ENCODE data around the gene NAT14.
A peak's percentile ranks its signal among the peaks of the same experiment; 100 is the strongest.
"Not testable (repeated sequence)": the region's sequence is repeated elsewhere in the genome, so short reads cannot be mapped to it uniquely, and the experiment has no call there.

Gene NAT14, protein sequence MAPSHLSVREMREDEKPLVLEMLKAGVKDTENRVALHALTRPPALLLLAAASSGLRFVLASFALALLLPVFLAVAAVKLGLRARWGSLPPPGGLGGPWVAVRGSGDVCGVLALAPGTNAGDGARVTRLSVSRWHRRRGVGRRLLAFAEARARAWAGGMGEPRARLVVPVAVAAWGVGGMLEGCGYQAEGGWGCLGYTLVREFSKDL

DNA sequence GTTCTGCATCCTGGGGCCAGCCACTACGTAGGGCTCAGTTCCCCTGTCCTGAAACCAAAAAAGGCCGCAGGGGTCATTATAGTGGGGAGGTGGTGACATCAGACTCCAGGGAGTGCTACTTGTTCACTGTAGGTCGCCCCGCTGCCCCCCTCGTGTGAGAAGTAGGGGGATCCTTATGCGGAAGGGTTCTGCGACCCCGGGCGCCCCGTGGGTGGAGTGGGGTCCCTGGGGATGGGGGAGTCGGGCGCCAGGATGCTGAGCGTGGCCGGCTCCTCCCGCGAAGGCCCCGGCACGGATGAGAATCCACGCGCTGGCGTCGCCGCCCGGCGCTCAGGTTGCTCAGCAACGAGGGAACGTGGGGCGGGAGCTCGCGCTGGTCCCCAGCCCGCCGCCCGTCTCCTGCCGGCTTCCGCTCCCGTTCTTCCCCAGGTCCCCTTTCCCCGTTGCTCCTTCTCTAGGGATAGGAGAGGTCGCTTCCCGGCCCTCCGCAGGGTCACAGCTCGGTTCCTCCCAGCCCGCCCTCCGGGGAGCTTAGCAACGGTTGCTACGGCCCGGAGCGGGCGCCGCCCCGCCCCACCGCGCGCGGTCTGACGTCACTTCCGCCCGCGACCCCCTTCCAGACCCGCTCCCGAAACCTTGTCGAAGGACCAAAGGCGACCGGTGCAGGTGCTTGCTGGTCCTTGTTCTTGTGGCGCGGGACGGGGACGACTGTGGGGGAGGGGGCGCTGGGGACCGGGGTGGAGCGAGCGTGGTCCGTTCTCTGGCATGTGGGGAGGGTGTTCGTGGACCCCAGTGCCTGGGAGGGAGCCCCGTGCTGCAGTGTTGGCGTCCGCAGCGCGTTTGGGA is at the start of gene NAT14:
Gene NAT14 (plus strand): TSS at position 596 of the 846 bp plus-strand sequence. CDS start 521 bp downstream, outside the sequence.
- peak; percentile 37 for DNase-seq

DNA sequence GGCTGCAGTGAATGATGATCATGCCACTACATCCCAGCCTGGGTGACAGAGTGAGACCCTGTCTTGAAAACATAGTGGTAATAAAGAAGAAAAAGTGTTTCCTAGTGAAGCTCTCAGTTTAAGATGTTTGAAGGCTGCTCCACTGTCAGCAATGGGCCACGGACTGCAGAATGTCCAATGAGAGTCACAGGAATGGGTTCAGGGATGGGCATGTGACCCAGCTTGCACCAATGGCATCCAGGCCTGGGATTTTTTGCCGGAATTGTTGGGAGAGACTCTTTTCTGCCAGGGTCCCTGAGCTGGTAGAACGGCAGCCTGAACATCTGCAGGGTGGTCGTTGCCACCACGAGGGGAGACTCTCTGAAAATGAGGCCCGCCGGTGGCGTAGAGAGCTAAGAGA is 48.1 kb upstream of the NAT14 start:
- no peak for DNase-seq

DNA sequence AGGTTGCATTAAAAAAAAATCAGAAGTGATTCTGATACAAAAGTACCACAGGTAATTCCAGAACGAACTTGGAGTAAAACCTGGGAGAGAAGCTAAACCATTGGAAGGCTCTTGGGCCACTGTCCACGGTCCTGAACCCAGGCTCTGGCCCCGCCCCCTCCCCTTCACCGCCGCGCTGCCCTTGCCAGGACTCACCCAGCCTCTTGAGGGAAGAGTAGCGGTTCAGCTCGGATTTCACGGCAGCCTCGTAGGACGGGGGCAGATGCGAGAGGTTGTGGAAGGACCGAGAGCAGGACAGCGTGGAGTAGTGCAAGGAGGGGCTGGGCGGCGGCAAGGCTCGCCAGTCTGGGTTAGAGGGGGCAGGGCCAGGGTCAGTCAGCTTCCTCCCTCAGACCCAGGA is 47.6 kb upstream of the NAT14 start:
- peak; percentile 47 for DNase-seq

DNA sequence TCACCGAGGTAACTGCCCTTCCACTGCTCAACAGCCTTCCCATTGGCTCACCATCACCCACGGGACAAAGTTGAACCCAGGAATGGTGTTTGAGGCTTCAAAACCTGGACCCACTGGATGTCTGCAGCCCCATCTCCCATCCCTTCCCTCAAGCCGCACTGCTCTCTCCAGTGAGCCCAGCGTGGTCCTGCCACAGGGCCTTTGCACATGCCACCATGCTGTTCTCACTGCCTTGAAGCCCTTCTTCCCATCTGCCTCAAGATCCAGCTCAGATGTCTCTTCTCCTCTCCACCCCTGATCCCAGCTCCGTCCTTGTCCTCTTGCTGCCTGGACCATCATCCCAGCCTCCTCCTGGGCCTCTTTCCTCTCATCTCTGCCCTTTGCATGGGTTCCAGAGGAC is 45.9 kb upstream of the NAT14 start:
- no peak for DNase-seq

DNA sequence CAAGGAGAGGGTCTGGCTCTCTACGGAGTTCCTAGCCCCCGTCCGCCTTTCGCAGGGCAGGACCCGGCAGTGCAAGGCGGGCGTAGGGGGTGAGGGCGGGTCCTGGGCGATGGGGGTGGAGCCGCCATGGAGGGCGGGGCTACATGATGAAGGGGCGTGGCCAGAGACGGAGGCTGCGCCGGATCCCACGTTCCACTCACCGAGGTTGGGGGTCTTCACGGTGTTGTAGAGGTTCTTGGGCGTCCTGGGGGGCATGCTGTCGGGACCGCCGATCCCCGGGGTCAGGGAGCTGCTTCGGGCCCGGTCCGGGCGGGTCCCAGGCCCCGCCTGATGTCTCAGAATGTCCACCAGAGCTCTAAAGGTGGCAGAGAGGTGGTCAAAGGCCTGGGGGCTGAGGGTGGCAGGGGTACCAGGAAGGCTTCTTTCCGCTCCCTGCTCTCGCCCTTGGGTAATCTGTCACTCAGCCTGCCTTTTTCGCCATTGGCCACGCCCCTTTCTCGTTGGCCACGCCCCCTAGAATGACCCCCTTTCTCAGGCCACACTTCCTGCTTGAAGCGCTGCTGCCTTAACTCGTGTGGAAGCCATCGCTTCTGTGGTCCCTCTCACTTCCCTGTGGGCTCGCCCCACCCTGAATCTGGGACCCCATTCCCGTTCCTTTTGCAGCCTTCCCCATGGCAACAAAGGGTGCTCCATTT is 44.4 kb upstream of the NAT14 start:
- no peak for DNase-seq

DNA sequence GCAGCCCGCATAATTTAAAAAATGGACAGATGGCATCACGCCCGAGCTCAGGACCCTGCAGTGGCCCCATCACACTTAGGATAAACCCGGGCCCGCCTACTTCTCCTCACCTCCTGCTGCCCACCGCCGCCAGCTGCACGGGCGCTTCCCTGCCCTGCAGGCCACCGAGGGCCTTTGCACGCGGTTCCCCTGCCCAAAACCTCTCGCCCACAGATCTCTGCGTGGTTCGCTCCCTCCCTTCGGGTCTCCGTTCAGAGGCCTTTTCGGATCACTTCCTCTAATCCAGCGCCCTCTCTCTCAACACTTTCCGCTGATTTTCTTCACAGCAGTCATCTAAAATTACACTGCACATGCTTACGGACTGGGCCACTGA is 43.7 kb upstream of the NAT14 start:
- DNase-seq: no peak

DNA sequence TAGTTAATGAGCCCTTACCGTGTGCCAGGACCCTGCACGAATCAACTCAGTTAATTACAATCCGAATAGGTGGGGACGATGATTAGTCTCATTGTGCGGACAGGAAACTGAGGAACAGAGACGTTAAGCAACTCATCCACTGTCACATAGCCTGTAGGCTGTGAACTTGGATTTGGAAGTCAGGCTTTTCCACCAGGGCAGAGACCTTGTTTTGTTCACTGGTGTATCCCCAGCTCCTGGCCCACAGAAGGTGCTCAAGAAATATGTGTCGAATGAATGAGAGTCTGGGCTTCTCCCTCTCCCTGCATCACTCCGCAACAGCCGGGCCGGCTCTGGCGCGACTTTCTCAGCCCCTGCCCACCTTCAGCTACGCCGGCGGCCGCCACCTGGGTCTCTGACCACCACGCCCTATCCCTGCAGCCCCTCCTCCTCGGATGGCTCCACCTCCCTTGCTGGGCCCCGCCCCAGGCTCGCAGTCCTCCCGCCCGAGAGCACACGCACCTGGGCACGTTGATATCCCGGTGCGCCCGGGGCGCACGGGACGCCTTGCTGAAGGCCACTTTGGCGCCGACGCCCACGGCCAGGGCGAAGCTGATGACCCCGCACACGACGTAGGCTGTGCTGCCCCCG is 43.2 kb upstream of the NAT14 start:
- DNase-seq: no peak

DNA sequence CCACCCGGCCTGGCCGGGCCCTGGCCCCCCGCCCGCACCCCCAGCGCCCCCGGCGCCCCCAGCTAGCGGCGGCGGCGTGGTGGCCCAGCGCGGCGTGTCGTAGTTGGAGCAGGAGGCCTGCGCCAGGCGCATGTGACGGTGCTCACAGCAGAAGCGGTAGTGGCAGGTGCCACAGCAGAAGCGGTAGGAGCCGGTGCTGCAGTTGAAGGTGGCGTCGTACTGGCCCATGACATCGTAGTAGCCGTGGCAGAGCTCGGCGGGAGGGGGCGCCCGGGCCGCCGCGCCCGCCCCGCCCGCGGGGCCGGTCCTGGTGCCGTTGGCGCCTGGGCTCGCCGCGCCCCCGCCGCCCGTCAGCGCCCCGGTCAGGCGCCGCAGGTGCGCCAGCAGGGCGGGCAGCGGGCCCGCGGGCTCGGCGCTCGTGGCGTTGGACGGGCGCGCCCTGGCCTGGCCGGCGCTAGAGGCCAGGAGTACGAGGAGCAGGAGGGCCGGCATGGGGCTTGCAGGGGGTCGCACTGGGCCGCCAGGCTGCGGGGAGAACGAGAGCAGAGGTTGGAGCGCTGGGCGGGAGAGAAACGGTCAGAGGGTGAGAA is 42.5 kb upstream of the NAT14 start:
- DNase-seq: no peak

DNA sequence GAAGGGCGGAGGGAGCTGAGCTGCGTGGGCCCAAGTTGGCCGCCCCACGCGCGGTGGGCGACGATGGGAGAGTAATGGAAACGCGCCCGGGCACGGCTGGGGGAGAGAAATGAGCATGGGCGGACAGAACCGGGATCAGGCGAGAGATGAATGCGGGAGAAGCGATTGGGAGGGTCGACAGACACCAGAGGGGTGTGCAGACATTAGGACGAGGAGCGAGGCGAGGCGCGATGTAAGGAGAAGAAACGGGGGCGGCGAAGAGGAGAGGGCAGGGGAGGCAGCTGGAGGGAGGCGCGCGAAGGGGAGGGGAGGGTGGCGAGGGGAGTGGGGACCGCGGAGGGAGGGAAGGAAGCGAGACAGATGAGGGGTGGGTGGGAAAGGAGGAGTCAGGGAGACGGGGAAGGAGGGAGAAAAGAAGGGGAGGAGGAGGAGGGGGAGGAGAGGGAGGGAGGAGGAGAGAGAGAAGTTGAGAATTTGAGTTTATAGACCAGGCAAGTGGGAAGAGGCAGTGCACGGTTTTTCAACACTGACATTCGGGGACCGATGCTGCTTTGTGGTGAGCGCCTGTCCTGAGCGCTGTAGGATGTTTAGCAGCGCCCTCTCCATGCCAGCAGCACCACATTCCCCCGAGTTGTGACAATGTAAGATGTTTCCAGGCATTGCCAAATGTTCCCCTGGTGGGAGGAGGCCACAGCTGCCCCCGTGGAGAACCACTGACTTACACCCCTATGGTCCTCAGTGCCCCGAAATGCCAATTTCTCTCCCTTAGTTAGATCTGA is 41.8 kb upstream of the NAT14 start, which contains the start of gene SHISA7:
Gene SHISA7 (minus strand): TSS at position 256 of the 779 bp plus-strand sequence. CDS start 437 bp downstream, outside the sequence.
- no peak for DNase-seq

DNA sequence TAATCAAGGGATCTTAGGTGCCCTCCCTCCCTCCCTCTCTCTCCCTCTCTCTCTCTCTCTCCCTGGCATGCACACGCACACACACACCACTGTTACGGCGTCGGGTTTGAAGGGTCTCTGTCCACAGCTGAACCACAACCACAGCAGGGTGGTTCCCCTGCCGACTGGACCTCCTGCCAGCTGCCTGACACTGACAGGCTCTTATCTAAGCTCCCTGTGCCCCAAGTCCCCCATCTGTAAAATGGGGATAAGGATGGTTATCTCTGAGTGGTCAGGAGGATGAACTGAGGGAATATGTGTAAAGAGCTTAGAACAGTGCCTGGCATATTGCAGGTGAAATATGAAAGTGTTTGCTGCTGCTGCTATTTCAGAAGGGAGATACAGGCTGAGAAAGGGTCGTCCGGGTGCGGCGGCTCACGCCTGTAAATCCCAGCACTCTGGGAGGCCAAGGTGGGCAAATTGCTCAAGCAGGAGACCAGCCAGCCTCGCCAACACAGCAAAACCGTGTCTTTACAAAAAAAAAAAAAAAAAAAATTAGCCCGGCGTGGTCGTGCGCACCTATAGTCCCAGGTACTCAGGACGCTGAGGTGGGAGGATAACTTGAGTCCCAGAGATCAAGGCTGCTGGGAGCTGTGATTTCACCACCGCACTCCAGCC is 41.0 kb upstream of the NAT14 start:
- no peak for DNase-seq

DNA sequence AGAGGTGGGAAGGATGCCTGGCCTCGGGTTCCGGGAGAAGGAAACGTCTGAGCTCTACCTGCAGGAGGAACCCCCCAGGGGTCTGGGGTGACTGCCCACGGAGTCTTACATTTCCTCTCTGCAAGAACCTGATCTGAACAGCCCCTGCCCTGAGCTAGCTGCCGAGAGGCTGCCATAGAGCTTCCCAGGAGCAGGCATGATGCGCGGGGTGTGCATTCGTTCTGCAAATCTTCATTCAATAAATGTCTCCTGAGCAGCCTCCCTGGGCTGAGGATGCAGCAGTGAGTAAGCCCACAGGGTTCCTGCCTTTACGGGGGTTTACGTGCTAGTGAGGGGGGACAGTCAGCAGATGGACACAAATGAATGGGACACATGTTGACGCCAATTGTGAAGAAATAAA is 40.3 kb upstream of the NAT14 start:
- DNase-seq: no peak

DNA sequence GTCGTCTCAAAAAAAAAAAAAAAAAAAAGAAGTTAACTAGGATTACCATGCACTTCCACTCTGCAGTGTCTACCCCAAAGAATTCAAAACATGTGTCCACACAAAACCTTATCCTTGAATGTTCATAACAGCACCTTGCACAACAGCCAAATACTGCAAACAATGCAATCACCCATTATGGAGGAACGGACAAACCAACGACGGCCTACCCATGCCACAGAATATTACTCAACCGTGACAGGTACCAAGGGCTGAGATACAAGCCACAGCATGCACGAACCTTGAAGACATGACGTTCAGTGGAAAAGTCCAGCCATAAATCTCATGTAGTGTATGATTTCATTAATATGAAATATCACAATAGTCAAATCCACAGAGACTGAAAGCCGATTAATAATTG is 38.9 kb upstream of the NAT14 start:
- no peak for DNase-seq

DNA sequence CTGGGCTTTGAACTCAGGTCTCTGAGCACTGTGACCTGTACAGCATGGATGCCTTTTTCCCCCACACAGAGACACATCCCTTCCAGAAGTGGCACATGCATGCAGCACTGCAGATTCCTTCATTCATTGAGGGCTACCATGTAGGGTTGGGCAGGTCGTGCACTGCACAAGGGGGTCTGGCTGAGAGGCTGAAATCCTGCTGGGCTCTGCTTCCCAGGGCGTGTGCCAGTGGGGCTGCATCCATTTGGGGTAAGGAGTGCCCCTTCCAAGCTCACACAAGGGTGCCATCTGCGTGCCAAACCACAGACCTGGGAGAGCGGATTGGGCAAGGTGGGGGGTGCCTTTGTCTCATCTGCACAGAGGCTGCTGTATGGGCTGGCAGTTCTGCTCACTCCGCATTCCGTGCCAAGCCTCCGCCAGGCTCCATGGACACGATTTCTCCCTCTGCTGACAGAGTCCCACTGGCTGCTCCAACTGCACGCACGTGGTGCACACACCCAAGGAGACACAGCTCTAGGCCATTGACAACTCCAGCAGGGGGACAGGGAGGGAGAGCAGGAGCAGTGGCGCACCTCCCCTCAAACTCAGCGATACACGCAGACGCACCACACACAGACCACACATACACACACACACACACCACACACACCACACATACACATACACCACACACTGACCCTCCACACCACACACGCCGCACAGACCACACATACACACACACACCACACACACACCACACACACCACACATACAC is 37.4 kb upstream of the NAT14 start:
- DNase-seq: no peak

DNA sequence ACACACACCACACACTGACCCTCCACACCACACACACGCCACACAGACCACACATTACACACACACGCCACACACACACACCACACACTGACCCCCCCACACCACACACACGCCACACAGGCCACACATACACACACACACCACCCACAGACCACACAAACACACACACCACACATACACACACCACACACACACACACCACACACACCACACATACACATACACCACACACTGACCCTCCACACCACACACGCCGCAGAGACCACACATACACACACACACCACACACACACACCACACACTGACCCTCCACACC is 36.9 kb upstream of the NAT14 start:
- DNase-seq: not testable (repeated sequence)

DNA sequence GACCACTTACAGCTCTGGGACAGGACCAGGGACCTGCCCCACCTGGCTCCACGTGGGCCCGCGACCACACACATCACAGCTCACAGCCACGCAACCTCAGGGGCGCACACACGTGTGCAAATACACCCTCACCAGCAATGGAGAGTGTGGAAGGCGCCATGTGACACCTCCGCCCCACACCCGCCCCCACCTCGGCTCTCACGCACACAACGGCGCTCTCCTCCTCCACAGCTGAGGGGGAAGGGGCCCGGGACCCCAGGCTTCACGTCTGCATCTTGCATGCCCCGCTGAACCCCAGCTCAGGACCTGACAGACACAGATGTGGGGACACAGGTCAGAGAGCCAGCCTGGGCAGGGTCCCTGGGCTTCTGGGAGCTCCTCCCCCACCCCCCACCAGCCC is 35.5 kb upstream of the NAT14 start:
- DNase-seq: no peak

DNA sequence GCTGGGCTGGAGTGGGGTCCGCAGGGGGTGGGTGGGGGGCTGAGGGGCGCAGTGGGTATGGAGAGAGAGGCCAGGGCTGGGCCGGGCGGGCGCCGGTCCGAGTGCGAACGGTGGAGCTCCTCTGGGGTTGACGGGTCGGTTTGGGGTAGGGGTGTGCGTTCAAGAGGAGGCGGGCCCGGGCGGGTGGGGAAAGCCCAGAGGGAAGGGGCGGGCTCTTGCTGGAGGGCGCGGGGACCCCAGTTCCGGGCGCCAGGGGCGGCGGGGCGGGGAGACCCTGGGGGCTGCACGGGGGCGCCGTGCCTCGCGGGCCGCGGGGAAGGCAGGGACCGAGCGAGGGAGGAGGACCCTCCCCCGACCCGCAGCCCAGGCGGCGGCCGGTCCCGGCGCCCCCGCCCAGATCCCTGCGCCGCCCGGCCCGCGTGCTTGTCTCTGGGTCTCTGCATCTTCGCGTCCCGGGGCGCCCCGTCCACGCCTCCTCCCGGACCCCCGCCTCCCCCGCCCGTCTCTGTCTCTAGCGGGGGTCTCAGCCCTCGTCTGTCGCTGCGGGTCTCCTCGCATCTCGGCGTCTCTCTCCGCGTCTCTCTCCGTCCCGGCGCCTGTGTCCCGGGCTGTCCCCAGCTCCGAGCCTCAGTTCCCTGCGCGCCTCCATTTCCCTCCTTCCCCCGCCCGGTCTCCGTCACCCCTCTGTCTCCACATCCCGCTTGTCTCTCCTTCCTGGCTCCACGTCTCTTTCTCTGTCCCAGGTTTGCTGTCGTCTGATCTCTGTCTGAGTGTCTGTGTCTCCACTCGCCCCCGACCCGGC is 33.6 kb upstream of the NAT14 start:
- no peak for DNase-seq

DNA sequence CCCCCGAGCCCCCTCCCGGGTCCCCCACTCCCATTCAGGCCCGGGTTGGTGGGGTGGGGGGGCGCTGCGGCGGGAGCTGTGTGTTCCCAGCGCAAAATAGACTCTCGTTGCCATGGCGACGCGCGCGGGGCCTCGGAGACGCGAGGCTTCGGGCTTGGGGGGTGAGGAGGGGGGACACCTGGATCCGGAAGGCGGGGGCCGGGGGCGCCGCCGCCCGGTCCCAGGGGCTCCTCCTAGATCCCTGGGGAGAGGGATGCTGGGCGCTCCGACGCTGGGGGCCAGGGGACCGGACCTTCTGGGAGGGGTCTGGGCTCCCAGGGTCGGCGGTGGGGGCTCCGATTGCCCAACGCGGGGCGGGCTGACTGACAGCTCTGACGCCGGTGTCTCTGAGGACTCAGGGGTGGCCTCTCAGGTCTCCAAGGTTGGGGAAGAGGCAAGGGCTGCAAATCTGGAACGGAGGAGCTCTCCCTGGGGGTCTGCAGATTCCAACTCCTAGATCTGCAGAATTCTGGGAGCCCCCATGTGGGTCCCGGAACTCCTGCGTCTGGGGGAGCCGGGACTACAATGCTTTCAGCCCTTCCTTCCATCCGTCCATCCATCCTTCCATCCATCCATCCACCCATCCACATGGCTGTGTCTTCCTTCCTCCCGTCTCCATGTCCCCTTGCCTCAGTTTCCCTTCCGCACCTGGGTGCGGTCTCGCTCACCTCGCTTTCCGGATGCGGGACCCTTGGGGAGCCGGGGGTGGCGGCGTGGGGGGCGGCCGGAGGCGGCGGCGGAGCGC is 32.8 kb upstream of the NAT14 start:
- no peak for DNase-seq

DNA sequence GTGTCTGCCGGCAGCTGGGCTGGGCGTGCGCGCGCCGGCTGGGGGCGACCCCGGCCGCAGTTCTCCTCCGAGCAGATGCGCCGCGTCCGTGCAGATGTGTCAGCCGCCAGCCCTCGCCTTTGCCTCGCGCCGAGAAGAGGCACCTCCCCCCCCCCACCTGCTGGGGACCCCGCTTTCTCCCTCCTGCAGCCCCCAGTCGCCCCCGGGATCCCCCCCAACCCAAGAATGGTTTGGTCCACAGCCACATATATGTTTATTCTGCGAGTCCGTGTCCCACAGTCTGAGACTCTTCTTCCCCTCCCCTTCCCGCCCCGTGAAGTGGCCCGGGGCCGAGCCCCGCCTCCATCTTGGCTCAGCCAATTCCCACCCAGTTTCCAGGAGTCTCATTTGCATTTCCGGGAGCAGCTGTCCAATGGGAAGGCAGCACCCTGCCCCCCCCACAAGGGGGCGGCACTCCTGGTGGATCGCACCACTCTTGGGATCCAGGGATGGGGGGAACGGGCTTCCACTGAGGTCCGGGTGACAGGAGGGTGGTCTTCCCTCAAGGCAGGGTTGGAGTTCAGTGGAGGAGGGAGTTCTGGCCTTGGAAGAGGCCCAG is 32.1 kb upstream of the NAT14 start:
- DNase-seq: peak; percentile 53
